Osteocyte (in vitro differentiated cells): ENCODE measurements around the gene KAT7. TPM values are rescaled to one million over a fixed set of nuclear protein-coding genes. Genes with fewer than 3 reads are reported as not detected.

Experiments used
- DNase-seq: peaks from one replicate; pipeline ENCODE4 v3.0.0; 2021; ENCODE audit warnings: mixed read lengths; ENCODE audit not compliant: unreplicated experiment; ENCODE audit errors: extremely low spot score
- H3K27ac Mint-ChIP-seq: one replicate; pipeline ENCODE4 v1.8.0; 2021; ENCODE audit warnings: mild to moderate bottlenecking, mixed read lengths; ENCODE audit not compliant: unreplicated experiment
- H3K27me3 Mint-ChIP-seq: one replicate; pipeline ENCODE4 v1.8.0; 2021; ENCODE audit warnings: mixed read lengths; ENCODE audit not compliant: unreplicated experiment
- H3K36me3 Mint-ChIP-seq: one replicate; pipeline ENCODE4 v1.8.0; 2021; ENCODE audit warnings: mixed read lengths; ENCODE audit not compliant: unreplicated experiment
- H3K4me1 Mint-ChIP-seq: one replicate; pipeline ENCODE4 v1.8.0; 2021; ENCODE audit warnings: mixed read lengths; ENCODE audit not compliant: unreplicated experiment
- H3K4me3 Mint-ChIP-seq: one replicate; pipeline ENCODE4 v1.8.0; 2021; ENCODE audit warnings: mild to moderate bottlenecking, moderate library complexity, mixed read lengths; ENCODE audit not compliant: unreplicated experiment
- H3K9me3 Mint-ChIP-seq: one replicate; pipeline ENCODE4 v1.8.0; 2021; ENCODE audit warnings: mixed read lengths; ENCODE audit not compliant: unreplicated experiment
- total RNA-seq: library from RNA; stranded (reverse); gene quantifications from 2 replicates; pipeline ENCODE4 v1.2.1, GENCODE V29; 2021
- TF ChIP-seq, protein P1 (sequence below): fragments of 200-600 bp; sonication (generic); IDR thresholded peaks from 2 replicates; pipeline ENCODE4 v1.5.0; 2021; ENCODE audit warnings: antibody characterized with exemption, mild to moderate bottlenecking, moderate library complexity

Gene KAT7
- total RNA-seq, 1 donor from 2014 or later: 50.5 TPM

DNA sequence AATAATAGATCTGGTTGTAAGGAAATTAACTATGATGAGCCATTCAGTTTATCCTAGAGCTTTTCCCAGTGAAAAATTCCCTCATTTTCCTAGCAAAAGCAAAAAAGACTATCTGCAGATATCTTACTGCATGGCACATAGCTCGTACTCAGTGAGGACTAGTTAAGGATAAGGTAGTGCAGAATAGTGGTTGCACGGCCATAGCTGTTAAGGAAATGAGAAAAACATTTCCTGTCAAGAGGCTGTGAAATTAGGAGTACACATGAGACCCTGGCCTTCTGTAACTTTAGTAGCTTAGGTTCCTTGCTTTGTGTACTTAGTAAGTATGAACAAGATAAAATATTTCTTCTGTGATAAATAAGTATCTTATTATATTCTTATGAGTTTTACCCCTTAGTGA, 10.3 kb downstream of the KAT7 start:
- Mint-ChIP-seq H3K27me3 (no peaks in the 10 kb centered on the region), H3K4me1 (no peaks in the 10 kb centered on the region), H3K36me3 (peaks cover 33% of the 10 kb centered on the region), H3K27ac (no peak overlapping the region), H3K9me3 (no peaks in the 10 kb centered on the region), H3K4me3 (no peak overlapping the region)
- DNase-seq: no peak
- TF ChIP-seq, protein P1, sequence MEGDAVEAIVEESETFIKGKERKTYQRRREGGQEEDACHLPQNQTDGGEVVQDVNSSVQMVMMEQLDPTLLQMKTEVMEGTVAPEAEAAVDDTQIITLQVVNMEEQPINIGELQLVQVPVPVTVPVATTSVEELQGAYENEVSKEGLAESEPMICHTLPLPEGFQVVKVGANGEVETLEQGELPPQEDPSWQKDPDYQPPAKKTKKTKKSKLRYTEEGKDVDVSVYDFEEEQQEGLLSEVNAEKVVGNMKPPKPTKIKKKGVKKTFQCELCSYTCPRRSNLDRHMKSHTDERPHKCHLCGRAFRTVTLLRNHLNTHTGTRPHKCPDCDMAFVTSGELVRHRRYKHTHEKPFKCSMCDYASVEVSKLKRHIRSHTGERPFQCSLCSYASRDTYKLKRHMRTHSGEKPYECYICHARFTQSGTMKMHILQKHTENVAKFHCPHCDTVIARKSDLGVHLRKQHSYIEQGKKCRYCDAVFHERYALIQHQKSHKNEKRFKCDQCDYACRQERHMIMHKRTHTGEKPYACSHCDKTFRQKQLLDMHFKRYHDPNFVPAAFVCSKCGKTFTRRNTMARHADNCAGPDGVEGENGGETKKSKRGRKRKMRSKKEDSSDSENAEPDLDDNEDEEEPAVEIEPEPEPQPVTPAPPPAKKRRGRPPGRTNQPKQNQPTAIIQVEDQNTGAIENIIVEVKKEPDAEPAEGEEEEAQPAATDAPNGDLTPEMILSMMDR: no peak

DNA sequence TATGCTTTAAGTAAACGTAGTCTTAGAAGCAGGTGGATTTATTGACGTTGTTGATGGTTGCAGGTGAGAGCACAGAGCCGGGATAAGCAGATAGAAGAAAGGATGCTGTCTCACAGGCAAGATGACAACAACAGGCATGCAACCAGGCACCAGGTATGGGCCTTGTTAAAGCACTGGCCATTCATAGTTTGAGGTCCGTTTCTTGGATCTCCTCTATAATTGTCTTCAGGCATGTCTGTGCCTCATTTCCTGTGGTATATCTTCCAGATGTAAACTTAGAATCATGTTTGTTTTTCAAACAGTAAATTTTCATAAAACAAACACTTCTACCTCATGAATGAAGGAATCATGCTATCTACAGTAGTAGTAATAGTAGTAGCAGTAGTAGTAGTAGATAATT, 20.6 kb downstream of the KAT7 start:
- no peak overlapping the region for H3K4me3 Mint-ChIP-seq
- H3K9me3 Mint-ChIP-seq: no peaks in the 10 kb centered on the region

DNA sequence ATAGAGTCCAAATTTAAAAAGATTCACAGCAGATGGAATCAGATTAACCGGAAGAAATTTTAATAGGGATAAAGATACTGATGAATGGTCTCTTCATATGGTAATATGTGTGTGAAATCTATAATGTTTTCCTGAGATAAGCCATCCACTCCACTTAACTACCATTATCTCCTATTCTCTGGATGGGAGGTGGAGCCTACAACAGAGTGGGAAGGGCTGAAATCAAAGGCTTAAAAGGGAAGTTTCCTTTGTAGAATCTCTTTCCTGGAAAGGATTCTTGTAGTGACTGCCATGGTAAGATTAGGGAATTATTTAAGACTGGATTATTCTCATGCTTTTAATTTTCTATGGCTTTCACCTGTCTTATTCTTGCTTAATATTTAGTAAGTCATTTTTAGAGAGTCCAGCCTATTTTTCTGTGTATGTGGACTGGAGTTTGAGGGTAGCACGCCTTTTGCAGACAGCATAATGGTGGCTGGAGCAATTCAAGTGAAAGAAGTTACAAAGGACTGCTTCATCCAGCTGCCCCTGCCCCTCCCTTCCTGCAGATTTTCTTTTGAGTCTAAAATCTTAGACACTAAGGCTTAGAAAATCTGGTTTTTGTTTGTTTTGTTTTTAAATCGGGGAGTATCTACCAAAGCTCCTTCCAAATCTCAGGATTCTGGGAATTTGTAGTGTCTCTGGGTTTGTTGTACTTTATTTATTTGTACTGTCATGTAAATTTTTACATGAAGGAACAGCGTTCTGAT, 26.5 kb downstream of the KAT7 start:
- no peak overlapping the region for H3K4me3 Mint-ChIP-seq
- TF ChIP-seq, protein P1: no peak
- no peaks in the 10 kb centered on the region for H3K27me3 Mint-ChIP-seq

More for the DNA sequence above, 20.6 kb downstream of the KAT7 start:
- TF ChIP-seq, protein P1: no peak
- Mint-ChIP-seq H3K27me3 (no peaks in the 10 kb centered on the region), H3K36me3 (peaks cover 50% of the 10 kb centered on the region), H3K4me1 (peaks cover 10% of the 10 kb centered on the region), H3K27ac (no peak overlapping the region)
- no peak for DNase-seq

DNA sequence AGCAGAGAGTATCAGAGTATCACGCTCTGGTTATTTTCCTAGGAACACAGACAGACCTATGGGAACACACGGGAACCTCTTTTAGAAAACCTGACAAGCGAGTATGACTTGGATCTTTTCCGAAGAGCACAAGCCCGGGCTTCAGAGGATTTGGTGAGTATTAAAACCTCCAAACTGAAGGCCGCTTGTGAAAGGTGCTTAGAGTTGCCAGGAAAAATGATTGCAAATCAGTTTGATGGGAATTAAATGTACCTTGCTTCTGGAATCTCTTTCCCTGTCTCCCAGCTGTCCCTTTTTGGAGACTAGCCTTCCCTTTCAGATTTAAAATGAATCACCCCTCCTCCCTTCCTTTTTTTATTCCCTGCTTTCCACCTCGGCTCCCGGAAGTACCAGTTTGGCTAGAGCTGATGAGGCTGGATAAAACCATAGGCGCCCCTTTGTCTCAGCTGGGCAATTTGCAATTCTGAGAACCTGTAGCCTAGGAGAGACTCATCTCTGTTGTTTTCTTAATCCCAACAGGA, 27.3 kb downstream of the KAT7 start:
- TF ChIP-seq, protein P1: no peak
- Mint-ChIP-seq H3K27me3 (no peaks in the 10 kb centered on the region), H3K36me3 (peaks cover 41% of the 10 kb centered on the region), H3K4me3 (no peak overlapping the region), H3K9me3 (no peaks in the 10 kb centered on the region), H3K4me1 (peaks cover 22% of the 10 kb centered on the region), H3K27ac (peak overlapping the region; percentile 41)
- DNase-seq: no peak

More for the DNA sequence above, 26.5 kb downstream of the KAT7 start:
- Mint-ChIP-seq H3K27ac (peak overlapping the region; percentile 90), H3K36me3 (peaks cover 44% of the 10 kb centered on the region), H3K9me3 (no peaks in the 10 kb centered on the region), H3K4me1 (peaks cover 22% of the 10 kb centered on the region)
- no peak for DNase-seq

DNA sequence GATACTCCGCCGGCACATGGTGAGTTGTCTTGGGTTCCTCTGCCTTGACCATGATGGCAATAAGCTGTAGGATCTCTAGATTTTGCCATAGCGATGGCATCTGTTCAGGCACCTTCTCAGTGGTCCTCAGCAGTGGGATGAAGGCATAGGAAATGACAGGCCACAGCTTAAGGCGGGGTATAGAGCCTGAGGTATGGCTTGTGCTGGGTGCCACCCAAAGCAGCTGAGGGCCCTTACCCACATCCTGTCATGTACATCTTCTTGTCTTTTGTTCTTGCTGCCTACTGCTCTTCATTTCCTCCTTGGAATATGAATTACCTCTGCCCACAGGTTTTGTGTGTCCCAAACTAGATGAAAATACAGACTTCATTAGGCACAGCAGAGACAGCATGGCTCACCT, 29.5 kb downstream of the KAT7 start:
- no peak for DNase-seq
- Mint-ChIP-seq H3K4me3 (no peak overlapping the region), H3K27me3 (no peaks in the 10 kb centered on the region), H3K36me3 (peaks cover 52% of the 10 kb centered on the region), H3K9me3 (no peaks in the 10 kb centered on the region), H3K4me1 (peaks cover 21% of the 10 kb centered on the region), H3K27ac (no peak overlapping the region)
- TF ChIP-seq, protein P1: no peak
